Tibial nerve (tissue), 4 donors: ENCODE results near the gene RELL2.

Experiments
- EP300 ChIP-seq, 2 donors: sonication (generic); formaldehyde crosslinking; IDR thresholded peaks; one replicate each; pipeline ENCODE4 v1.6.1; 2017; ENCODE audit warnings: antibody characterized with exemption in 2 of 2, mild to moderate bottlenecking in 1 of 2
- POLR2A ChIP-seq, 2 donors: fragments of 450-650 bp; IDR thresholded peaks; one replicate each; pipeline ENCODE4 v1.6.1; 2017; ENCODE audit warnings: antibody characterized with exemption in 2 of 2, mild to moderate bottlenecking in 2 of 2, moderate library complexity in 2 of 2
- TF ChIP-seq, protein P1 (sequence below), 5 experiments: fragments of 200-600 bp in 3 of 5; fragments of 450-650 bp in 2 of 5; sonication (generic) in 3 of 5; IDR thresholded peaks; one replicate each; pipeline ENCODE4 v1.5.1; 2016 to 2019; ENCODE audit warnings: antibody characterized with exemption in 5 of 5, mild to moderate bottlenecking in 3 of 5, moderate library complexity in 2 of 5

DNA sequence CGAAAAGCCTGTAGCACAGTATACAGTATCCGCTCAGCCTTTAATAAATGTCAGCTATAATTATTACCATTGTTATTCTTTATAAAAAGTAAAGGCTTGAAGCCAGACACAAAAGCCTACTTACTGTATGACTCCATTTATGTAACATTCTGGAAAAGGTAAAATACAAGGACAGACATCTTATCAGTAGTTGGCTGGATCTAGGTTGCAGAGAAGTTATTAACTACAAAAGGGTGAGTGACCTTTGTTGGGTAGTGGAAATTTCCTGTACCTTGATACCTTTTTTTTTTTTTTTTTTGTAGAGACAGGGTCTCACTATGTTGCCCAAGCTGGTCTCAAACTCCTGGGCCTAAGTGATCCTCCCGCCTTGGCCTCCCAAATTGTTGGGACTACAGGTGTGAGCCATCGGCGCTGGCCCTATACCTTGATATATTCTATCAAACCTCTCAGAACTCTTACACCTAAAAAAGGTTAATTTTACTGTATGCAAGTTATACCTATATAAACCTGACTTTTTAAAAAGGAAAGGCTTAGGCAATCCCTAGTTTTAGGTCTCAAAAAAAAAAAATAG, 6.1 kb upstream of the RELL2 start:
- TF ChIP-seq, protein P1, sequence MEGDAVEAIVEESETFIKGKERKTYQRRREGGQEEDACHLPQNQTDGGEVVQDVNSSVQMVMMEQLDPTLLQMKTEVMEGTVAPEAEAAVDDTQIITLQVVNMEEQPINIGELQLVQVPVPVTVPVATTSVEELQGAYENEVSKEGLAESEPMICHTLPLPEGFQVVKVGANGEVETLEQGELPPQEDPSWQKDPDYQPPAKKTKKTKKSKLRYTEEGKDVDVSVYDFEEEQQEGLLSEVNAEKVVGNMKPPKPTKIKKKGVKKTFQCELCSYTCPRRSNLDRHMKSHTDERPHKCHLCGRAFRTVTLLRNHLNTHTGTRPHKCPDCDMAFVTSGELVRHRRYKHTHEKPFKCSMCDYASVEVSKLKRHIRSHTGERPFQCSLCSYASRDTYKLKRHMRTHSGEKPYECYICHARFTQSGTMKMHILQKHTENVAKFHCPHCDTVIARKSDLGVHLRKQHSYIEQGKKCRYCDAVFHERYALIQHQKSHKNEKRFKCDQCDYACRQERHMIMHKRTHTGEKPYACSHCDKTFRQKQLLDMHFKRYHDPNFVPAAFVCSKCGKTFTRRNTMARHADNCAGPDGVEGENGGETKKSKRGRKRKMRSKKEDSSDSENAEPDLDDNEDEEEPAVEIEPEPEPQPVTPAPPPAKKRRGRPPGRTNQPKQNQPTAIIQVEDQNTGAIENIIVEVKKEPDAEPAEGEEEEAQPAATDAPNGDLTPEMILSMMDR (IDR thresholded peaks at IDR 0.05), result no peak
- TF ChIP-seq POLR2A (IDR thresholded peaks at IDR 0.05) (no peak), EP300 (IDR thresholded peaks at IDR 0.05) (no peak)
